Fibroblast of the conjunctiva (primary cell): Measurements from ENCODE around the gene PIP4K2A.
"Not testable (repeated sequence)": the region's sequence is repeated elsewhere in the genome, so short reads cannot be mapped to it uniquely, and the experiment has no call there.

ENCODE experiments used
- DNase-seq: peaks from one replicate; pipeline ENCODE4 v3.0.0-alpha.2; 2010; ENCODE audit warnings: low read depth

The PIP4K2A gene

GRCh38 chr10:22714479-22715289 lies at the start of gene PIP4K2A:
Gene PIP4K2A (minus strand): TSS chr10:22714578. CDS start chr10:22714326, 252 bp downstream.
- DNase-seq = no peak

GRCh38 chr10:22761569-22762220 lies 47.3 kb upstream of the PIP4K2A start:
- DNase-seq = no peak

- DNase-seq = no peak
These were observed 45.6 kb upstream of the PIP4K2A start for GRCh38 chr10:22760025-22760424.

- DNase-seq = no peak
These were observed 44.5 kb upstream of the PIP4K2A start for GRCh38 chr10:22758867-22759266.

- DNase-seq = no peak
These were observed 39.9 kb upstream of the PIP4K2A start for GRCh38 chr10:22754296-22754695.

- no peak for DNase-seq
These were observed 39.4 kb upstream of the PIP4K2A start for GRCh38 chr10:22753786-22754185.

GRCh38 chr10:22752272-22752889 lies 38.0 kb upstream of the PIP4K2A start:
- DNase-seq = no peak

- no peak for DNase-seq
These were observed 35.8 kb upstream of the PIP4K2A start for GRCh38 chr10:22750131-22750530.

GRCh38 chr10:22744858-22745257 lies 30.5 kb upstream of the PIP4K2A start:
- DNase-seq = not testable (repeated sequence)

GRCh38 chr10:22742678-22743077 lies 28.3 kb upstream of the PIP4K2A start:
- no peak for DNase-seq

GRCh38 chr10:22741631-22742030 lies 27.3 kb upstream of the PIP4K2A start:
- DNase-seq = not testable (repeated sequence)

GRCh38 chr10:22740180-22740579 lies 25.8 kb upstream of the PIP4K2A start:
- DNase-seq = no peak

- DNase-seq = peak; percentile 44
These were observed 23.2 kb upstream of the PIP4K2A start for GRCh38 chr10:22737587-22737986.

GRCh38 chr10:22736134-22736533 lies 21.8 kb upstream of the PIP4K2A start:
- no peak for DNase-seq

- no peak for DNase-seq
These were observed 19.6 kb upstream of the PIP4K2A start for GRCh38 chr10:22733992-22734391.

- DNase-seq = no peak
These were observed 13.3 kb upstream of the PIP4K2A start for GRCh38 chr10:22727663-22728062.

- no peak for DNase-seq
These were observed 12.7 kb upstream of the PIP4K2A start for GRCh38 chr10:22727112-22727511.

GRCh38 chr10:22724773-22725172 lies 10.4 kb upstream of the PIP4K2A start:
- DNase-seq = no peak

GRCh38 chr10:22723783-22724182 lies 9.4 kb upstream of the PIP4K2A start:
- no peak for DNase-seq

GRCh38 chr10:22723343-22723779 lies 9.0 kb upstream of the PIP4K2A start:
- no peak for DNase-seq

- no peak for DNase-seq
These were observed 8.3 kb upstream of the PIP4K2A start for GRCh38 chr10:22722626-22723169.

- DNase-seq = no peak
These were observed 6.3 kb upstream of the PIP4K2A start for GRCh38 chr10:22720667-22721066.
